Cardiac muscle cell (in vitro differentiated cells and primary cell): ENCODE results near the gene RALGAPA1. TPM values are rescaled to one million over a fixed set of nuclear protein-coding genes. Genes with fewer than 3 reads are reported as not detected.

Experiments
- DNase-seq, 2 donors: peaks; one replicate each; pipeline versions ENCODE4 v3.0.0 to v3.0.0-alpha.2; 2010 to 2017; ENCODE audit warnings: low read depth in 1 of 2, low spot score in 1 of 2
- H3K27ac ChIP-seq: fragments of 200-600 bp; sonication (generic); 2 replicates; pipeline ENCODE4 v1.5.1; 2016
- H3K27me3 ChIP-seq: fragments of 200-600 bp; sonication (generic); 2 replicates; pipeline ENCODE4 v1.6.0; 2016; ENCODE audit warnings: control low read depth
- H3K36me3 ChIP-seq: fragments of 200-600 bp; sonication (generic); 2 replicates; pipeline ENCODE4 v1.5.1; 2016; ENCODE audit warnings: control low read depth
- H3K4me1 ChIP-seq: fragments of 200-600 bp; sonication (generic); 2 replicates; pipeline ENCODE4 v1.8.1; 2017; ENCODE audit warnings: low read depth, mild to moderate bottlenecking, mixed run types
- H3K4me3 ChIP-seq: fragments of 200-600 bp; sonication (generic); 2 replicates; pipeline ENCODE4 v1.5.1; 2016; ENCODE audit warnings: mild to moderate bottlenecking
- H3K9me3 ChIP-seq: fragments of 200-600 bp; sonication (generic); 2 replicates; pipeline ENCODE4 v1.5.1; 2017; ENCODE audit warnings: low read depth, mild to moderate bottlenecking, control low read depth
- polyA plus RNA-seq: library from polyadenylated mRNA; unstranded; fragments of >200 nt; fragmentation: Nextera tagmentation; extraction: Ambion mirVana; gene quantifications from 2 replicates; pipeline ENCODE4 v1.2.1, GENCODE V29; 2016
- total RNA-seq: library from RNA; depleted of rRNA; stranded (reverse); fragments of >200 nt; gene quantifications from 2 replicates; pipeline ENCODE4 v1.2.3, GENCODE V29; 2016
- TF ChIP-seq, protein P1 (sequence below): IDR thresholded peaks from 2 replicates; pipeline ENCODE4 v1.5.1; 2012; ENCODE audit warnings: low read depth, mild to moderate bottlenecking, low read length

RALGAPA1 gene
- total and polyA plus RNA-seq, 2 experiments from 2014 or later: 28.1 to 31.5 TPM

DNA sequence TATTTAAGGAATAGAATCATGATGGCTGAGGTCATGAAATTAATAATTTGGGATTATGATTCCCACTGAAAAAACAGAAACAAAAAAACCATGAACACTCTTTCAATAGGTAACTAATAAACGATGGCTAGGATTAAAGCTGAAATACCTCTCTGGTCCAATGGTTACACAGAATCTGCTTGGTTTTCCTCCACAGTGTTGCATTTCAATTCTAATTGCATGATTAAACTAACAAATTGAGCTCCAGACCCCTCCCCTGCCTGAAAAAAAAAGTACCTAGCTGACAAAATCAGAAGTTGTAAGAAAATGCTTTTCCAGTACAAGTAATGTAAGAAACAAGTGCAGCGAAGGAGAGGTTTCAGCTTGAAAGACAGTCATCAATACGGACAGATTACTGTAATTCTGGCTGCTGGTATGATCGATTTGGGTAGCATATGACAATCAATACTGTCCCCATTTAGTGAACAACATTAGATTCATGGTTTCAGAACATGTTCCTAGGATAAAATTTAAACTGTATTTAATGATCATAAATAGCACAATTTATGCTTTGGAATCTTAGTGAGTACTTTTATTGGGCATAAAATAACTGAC is 243.1 kb downstream of the RALGAPA1 start:
- H3K9me3 ChIP-seq: no peaks in the 10 kb centered on the region
- H3K27me3 ChIP-seq: no peaks in the 10 kb centered on the region
- H3K4me1 ChIP-seq: no peaks in the 10 kb centered on the region
- TF ChIP-seq, protein P1, sequence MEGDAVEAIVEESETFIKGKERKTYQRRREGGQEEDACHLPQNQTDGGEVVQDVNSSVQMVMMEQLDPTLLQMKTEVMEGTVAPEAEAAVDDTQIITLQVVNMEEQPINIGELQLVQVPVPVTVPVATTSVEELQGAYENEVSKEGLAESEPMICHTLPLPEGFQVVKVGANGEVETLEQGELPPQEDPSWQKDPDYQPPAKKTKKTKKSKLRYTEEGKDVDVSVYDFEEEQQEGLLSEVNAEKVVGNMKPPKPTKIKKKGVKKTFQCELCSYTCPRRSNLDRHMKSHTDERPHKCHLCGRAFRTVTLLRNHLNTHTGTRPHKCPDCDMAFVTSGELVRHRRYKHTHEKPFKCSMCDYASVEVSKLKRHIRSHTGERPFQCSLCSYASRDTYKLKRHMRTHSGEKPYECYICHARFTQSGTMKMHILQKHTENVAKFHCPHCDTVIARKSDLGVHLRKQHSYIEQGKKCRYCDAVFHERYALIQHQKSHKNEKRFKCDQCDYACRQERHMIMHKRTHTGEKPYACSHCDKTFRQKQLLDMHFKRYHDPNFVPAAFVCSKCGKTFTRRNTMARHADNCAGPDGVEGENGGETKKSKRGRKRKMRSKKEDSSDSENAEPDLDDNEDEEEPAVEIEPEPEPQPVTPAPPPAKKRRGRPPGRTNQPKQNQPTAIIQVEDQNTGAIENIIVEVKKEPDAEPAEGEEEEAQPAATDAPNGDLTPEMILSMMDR: no peak
- no peak overlapping the region for H3K27ac ChIP-seq
- H3K4me3 ChIP-seq: no peak overlapping the region
- no peak for DNase-seq
- no peaks in the 10 kb centered on the region for H3K36me3 ChIP-seq

DNA sequence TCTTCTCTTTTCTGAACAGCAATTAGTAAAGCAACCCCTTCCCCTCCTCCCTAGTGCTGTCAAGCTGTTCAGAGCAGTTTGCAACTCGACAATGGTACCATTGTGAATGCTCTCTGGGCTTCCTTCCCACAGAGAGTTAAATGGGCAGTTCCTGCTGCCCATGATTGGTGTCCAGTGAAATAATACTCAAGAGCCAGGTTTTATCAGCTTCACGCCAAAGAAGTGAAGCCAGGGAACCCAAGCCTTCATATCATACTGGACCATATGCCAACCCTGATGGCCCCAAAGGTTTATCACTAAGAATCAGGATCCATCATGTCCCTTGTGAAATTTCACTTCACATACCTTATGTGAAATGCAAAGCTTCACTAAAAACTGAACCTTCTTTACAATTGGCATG is 250.4 kb downstream of the RALGAPA1 start:
- H3K4me3 ChIP-seq: no peak overlapping the region
- peaks cover 4% of the 10 kb centered on the region for H3K4me1 ChIP-seq
- TF ChIP-seq, protein P1: no peak
- no peak overlapping the region for H3K27ac ChIP-seq
- no peaks in the 10 kb centered on the region for H3K27me3 ChIP-seq
- H3K36me3 ChIP-seq: no peaks in the 10 kb centered on the region
- no peaks in the 10 kb centered on the region for H3K9me3 ChIP-seq
- peak in 1 of 2 donors; percentile 9 for DNase-seq

DNA sequence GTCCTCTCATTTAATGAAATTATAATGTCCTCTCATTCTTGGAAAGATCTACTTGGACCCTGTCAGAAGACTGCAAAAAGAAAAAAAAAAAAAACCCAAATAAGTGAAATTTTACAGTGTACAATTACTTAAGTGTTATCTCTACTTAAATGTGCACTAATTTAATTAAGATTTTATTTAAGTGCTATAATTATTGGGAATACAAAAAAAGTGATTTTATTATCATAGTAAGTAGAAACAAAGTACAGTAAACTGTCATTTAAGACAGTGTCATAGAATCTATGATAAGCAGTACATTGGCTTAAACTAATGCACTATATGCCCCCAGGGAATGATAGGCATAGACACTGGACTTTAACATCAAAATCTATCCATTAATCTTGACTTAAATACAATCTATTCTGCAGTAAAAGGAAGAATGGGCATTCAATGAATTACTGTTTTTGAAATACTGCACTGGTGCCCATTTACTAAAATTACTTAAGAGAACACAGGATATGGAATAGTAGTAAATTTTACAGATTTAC is 251.8 kb downstream of the RALGAPA1 start:
- DNase-seq: no peak
- TF ChIP-seq, protein P1: no peak
- Histone ChIP-seq H3K4me3 (no peak overlapping the region), H3K27me3 (no peaks in the 10 kb centered on the region), H3K4me1 (peaks cover 12% of the 10 kb centered on the region), H3K36me3 (no peaks in the 10 kb centered on the region), H3K9me3 (no peaks in the 10 kb centered on the region), H3K27ac (no peak overlapping the region)

DNA sequence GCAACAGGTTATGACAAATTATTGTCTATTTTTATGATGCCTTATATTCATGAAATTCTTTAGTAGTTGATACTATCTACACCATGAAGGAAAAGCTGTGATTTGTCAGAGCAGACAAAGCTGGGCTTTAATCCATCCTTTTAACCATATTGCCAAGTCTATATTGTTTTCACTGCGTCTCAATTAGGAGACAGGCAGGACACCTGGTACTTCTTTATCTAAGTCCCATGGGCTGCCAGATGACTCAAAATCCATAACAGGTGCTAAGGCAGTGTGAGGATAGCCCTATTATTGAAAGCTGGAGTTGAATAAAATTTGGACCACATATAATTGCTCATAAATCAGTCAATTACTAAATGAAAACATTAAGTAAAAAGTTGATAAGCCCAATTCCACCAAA is 252.5 kb downstream of the RALGAPA1 start:
- no peaks in the 10 kb centered on the region for H3K9me3 ChIP-seq
- TF ChIP-seq, protein P1: no peak
- H3K4me1 ChIP-seq: peaks cover 14% of the 10 kb centered on the region
- H3K4me3 ChIP-seq: no peak overlapping the region
- H3K36me3 ChIP-seq: no peaks in the 10 kb centered on the region
- no peak overlapping the region for H3K27ac ChIP-seq
- no peak for DNase-seq
- no peaks in the 10 kb centered on the region for H3K27me3 ChIP-seq

DNA sequence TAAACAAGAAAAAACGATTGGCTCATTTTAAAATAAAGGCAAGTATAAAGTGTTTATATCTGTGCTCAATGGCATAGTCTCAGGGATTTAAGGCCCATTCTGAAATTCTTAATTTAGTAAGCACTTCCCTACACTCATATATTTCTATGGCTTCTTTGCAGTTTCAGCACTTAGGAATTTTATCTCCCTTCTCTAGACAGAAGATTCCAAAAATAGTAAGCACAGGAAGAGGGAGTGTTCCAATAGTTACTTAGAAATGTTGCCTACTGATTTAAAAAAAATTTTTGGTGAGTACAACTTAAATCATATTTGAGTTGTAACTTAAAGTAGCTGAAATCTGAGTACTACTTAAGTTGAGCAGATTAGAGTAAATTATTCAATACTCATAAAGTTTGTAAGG is 255.3 kb downstream of the RALGAPA1 start:
- DNase-seq: peak; percentile 19 to 66
- Histone ChIP-seq H3K36me3 (no peaks in the 10 kb centered on the region), H3K27ac (peak overlapping the region; percentile 84), H3K4me1 (peaks cover 21% of the 10 kb centered on the region), H3K9me3 (no peaks in the 10 kb centered on the region), H3K27me3 (no peaks in the 10 kb centered on the region), H3K4me3 (no peak overlapping the region)
- TF ChIP-seq, protein P1: no peak
